Measurements from ENCODE around the gene BAIAP2. TPM values are rescaled to one million over a fixed set of nuclear protein-coding genes. Genes with fewer than 3 reads are reported as not detected.
A peak's percentile ranks its signal among the peaks of the same experiment; 100 is the strongest.
"Not testable (repeated sequence)": the region's sequence is repeated elsewhere in the genome, so short reads cannot be mapped to it uniquely, and the experiment has no call there.

The BAIAP2 gene
- total RNA-seq, 1 donor from 2014 or later = 119 TPM

- DNase-seq (peak; percentile 88), ATAC-seq (peak; percentile 90 to 91)
- Histone ChIP-seq H3K27me3 (ENCODE audit: low read depth) (no peaks in the 10 kb centered on the region), H3K27ac (peak overlapping the region; percentile 11), H3K4me1 (peaks cover 9% of the 10 kb centered on the region), H3K4me3 (no peak overlapping the region), H3K36me3 (no peaks in the 10 kb centered on the region), H3K9me3 (no peaks in the 10 kb centered on the region)
- peak; percentile 69 for TF ChIP-seq CTCF (IDR thresholded peaks at IDR 0.05)
- intact Hi-C loops (cut with DNase I) = no loop called here
These were observed 107.6 kb downstream of the BAIAP2 start for GRCh38 chr17:81142301-81143199.

GRCh38 chr17:81143200-81143527, 108.2 kb downstream of the BAIAP2 start:
- DNase-seq (no peak), ATAC-seq (no peak)
- H3K36me3 ChIP-seq = no peaks in the 10 kb centered on the region
- no peaks in the 10 kb centered on the region for H3K27me3 ChIP-seq (ENCODE audit: low read depth)
- H3K9me3 ChIP-seq = no peaks in the 10 kb centered on the region
- no peak overlapping the region for H3K4me3 ChIP-seq
- no peak for TF ChIP-seq CTCF (IDR thresholded peaks at IDR 0.05)
- peak overlapping the region; percentile 11 for H3K27ac ChIP-seq
- intact Hi-C loops (cut with DNase I) = no loop called here
- H3K4me1 ChIP-seq = peaks cover 9% of the 10 kb centered on the region

- H3K4me1 ChIP-seq = peaks cover 9% of the 10 kb centered on the region
- no peaks in the 10 kb centered on the region for H3K36me3 ChIP-seq
- H3K27ac ChIP-seq = no peak overlapping the region
- ATAC-seq = peak in 1 of 2 donors; percentile 1
- intact Hi-C loops (cut with DNase I) = no loop called here
- no peaks in the 10 kb centered on the region for H3K27me3 ChIP-seq (ENCODE audit: low read depth)
- no peak for TF ChIP-seq CTCF (IDR thresholded peaks at IDR 0.05)
- no peaks in the 10 kb centered on the region for H3K9me3 ChIP-seq
- no peak for DNase-seq
- no peak overlapping the region for H3K4me3 ChIP-seq
These were observed 108.9 kb downstream of the BAIAP2 start for GRCh38 chr17:81143717-81144422.

GRCh38 chr17:81144423-81144781, 109.5 kb downstream of the BAIAP2 start:
- no peak for TF ChIP-seq CTCF (IDR thresholded peaks at IDR 0.05)
- no peaks in the 10 kb centered on the region for H3K36me3 ChIP-seq
- H3K27me3 ChIP-seq (ENCODE audit: low read depth) = no peaks in the 10 kb centered on the region
- H3K9me3 ChIP-seq = no peaks in the 10 kb centered on the region
- H3K27ac ChIP-seq = no peak overlapping the region
- ATAC-seq (no peak), DNase-seq (no peak)
- intact Hi-C loops (cut with DNase I) = no loop called here
- peaks cover 9% of the 10 kb centered on the region for H3K4me1 ChIP-seq
- no peak overlapping the region for H3K4me3 ChIP-seq

GRCh38 chr17:81146208-81146607, 111.3 kb downstream of the BAIAP2 start:
- H3K9me3 ChIP-seq; ATAC-seq; H3K27ac ChIP-seq; intact Hi-C loops (cut with DNase I); H3K4me3 ChIP-seq; H3K27me3 ChIP-seq (ENCODE audit: low read depth); H3K36me3 ChIP-seq; DNase-seq: not testable (repeated sequence)
- H3K4me1 ChIP-seq = peaks cover 22% of the 10 kb centered on the region

- Histone ChIP-seq H3K27me3 (ENCODE audit: low read depth) (peaks cover 4% of the 10 kb centered on the region), H3K36me3 (no peaks in the 10 kb centered on the region), H3K4me1 (peaks cover 17% of the 10 kb centered on the region), H3K9me3 (no peaks in the 10 kb centered on the region), H3K27ac (no peak overlapping the region), H3K4me3 (no peak overlapping the region)
- DNase-seq = no peak
- intact Hi-C loops (cut with DNase I) = no loop called here
- ATAC-seq = no peak
- TF ChIP-seq CTCF (IDR thresholded peaks at IDR 0.05) = no peak
These were observed 112.8 kb downstream of the BAIAP2 start for GRCh38 chr17:81147701-81148100.

Measured in lower lobe of right lung (tissue), 2 donors.